Left lung (tissue), 10 donors: ENCODE results near the gene TCERG1. TPM values are rescaled to one million over a fixed set of nuclear protein-coding genes. Genes with fewer than 3 reads are reported as not detected.

Source experiments
- ATAC-seq: fragments of 200-7000 bp; cut with Tn5 transposase; one replicate; pipeline ENCODE4 v1.9.1; 2020; ENCODE audit warnings: moderate library complexity
- DNase-seq, 4 donors: peaks; one replicate each; pipeline ENCODE4 v3.0.0-alpha.2; 2013 to 2020
- H3K27ac ChIP-seq, 2 donors: fragments of 200-600 bp; sonication (generic) in 1 of 2; one replicate each; pipeline versions ENCODE4 v1.5.0 to v1.8.0; 2020 to 2021
- H3K27me3 ChIP-seq, 2 donors: fragments of 200-600 bp; sonication (generic) in 1 of 2; one replicate each; pipeline versions ENCODE4 v1.5.0 to v1.8.0; 2020 to 2021
- H3K36me3 ChIP-seq, 2 donors: fragments of 200-600 bp; sonication (generic) in 1 of 2; one replicate each; pipeline versions ENCODE4 v1.5.0 to v1.8.0; 2020 to 2021
- H3K4me1 ChIP-seq, 2 donors: fragments of 200-600 bp; one replicate each; pipeline ENCODE4 v1.8.0; 2021
- H3K4me3 ChIP-seq, 2 donors: fragments of 200-600 bp; sonication (generic) in 1 of 2; one replicate each; pipeline versions ENCODE4 v1.5.0 to v1.8.0; 2020 to 2021; ENCODE audit warnings: mild to moderate bottlenecking in 1 of 2
- H3K9me3 ChIP-seq, 2 donors: fragments of 200-600 bp; sonication (generic) in 1 of 2; one replicate each; pipeline versions ENCODE4 v1.5.0 to v1.8.0; 2020 to 2021
- intact Hi-C, 2 donors: fragments of 100-400 bp; cut with DNase I; formaldehyde crosslinking; loops; one replicate each; pipeline versions ENCODE4 v1.11.2 to v1.14.2; 2022
- polyA plus RNA-seq, 6 donors: library from polyadenylated mRNA; unstranded; fragments of 120-200 nt; gene quantifications; one replicate each; pipeline ENCODE4 v1.2.1, GENCODE V29; 2013; ENCODE audit not compliant: insufficient read length in 6 of 6
- total RNA-seq, 2 donors: library from RNA; stranded (reverse); fragmentation: NEBNext Ultra II Directional; extraction: Animal tissue kit (Norgen Biotek cat#: 25700); gene quantifications; one replicate each; pipeline ENCODE4 v1.2.1, GENCODE V29; 2021
- TF ChIP-seq, protein P1 (sequence below), 2 donors: fragments of 200-600 bp; sonication (generic) in 1 of 2; IDR thresholded peaks; one replicate each; pipeline versions ENCODE4 v1.5.0 to v1.8.0; 2021; ENCODE audit warnings: antibody characterized with exemption in 2 of 2
- donor health status: DM: no; HTN: yes; CAD: no.
- donor health status: DM: no; HTN: no; CAD: no.

TCERG1 gene
- total and polyA plus RNA-seq, 8 donors: 34.0 to 163 (median 145) TPM

DNA sequence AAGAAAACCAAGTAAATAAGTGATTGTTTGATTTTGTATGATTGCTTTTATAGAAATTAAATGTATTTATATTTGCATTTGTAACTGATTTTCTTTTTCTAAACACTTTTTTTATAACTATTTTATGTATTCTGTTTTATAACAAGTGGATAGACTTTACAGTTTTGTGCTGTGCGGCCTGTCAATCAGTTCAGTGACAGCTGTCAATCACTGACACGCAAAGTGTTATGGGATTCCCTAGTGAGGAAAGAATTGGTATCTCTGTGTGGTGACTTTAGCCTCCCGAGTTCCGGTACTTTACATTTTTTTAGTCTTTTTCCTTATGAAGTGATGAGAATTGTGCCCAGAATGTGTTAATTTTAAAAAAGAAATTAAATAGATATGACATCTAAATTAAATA, 52.5 kb downstream of the TCERG1 start:
- intact Hi-C loops: no loop called here

DNA sequence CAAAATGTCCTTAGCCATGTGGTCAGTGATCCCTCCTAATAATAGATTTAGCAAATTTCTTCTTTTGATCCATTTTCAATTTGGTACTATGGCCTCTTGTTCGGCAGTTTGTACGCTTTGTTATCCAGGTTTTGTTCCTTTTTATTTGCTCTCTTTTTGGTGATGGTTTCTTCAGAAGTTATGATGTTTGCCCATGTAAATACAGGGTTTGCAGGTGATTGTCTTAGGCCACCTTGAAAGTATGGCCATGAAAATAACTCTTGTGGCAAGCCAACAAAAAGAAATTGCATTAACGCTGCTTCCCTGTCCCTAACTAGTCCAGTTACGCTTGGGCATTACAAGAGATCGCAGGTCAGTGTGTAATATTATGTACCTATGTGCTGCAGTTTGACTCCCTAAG, 60.3 kb downstream of the TCERG1 start:
- no peaks in the 10 kb centered on the region for H3K4me1 ChIP-seq
- H3K9me3 ChIP-seq: no peaks in the 10 kb centered on the region
- intact Hi-C loops: no loop called here
- TF ChIP-seq, protein P1, sequence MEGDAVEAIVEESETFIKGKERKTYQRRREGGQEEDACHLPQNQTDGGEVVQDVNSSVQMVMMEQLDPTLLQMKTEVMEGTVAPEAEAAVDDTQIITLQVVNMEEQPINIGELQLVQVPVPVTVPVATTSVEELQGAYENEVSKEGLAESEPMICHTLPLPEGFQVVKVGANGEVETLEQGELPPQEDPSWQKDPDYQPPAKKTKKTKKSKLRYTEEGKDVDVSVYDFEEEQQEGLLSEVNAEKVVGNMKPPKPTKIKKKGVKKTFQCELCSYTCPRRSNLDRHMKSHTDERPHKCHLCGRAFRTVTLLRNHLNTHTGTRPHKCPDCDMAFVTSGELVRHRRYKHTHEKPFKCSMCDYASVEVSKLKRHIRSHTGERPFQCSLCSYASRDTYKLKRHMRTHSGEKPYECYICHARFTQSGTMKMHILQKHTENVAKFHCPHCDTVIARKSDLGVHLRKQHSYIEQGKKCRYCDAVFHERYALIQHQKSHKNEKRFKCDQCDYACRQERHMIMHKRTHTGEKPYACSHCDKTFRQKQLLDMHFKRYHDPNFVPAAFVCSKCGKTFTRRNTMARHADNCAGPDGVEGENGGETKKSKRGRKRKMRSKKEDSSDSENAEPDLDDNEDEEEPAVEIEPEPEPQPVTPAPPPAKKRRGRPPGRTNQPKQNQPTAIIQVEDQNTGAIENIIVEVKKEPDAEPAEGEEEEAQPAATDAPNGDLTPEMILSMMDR (IDR thresholded peaks at IDR 0.05): no peak
- H3K27ac ChIP-seq: no peak overlapping the region
- H3K27me3 ChIP-seq: no peaks in the 10 kb centered on the region
- no peak overlapping the region for H3K4me3 ChIP-seq
- H3K36me3 ChIP-seq: peaks cover 0 to 98% of the 10 kb centered on the region in 2 donors
- ATAC-seq: no peak
- no peak for DNase-seq

More for the DNA sequence above, 52.5 kb downstream of the TCERG1 start:
- Histone ChIP-seq H3K27ac (no peak overlapping the region), H3K4me3 (no peak overlapping the region), H3K27me3 (no peaks in the 10 kb centered on the region), H3K4me1 (no peaks in the 10 kb centered on the region), H3K36me3 (peaks cover 0 to 68% of the 10 kb centered on the region in 2 donors), H3K9me3 (no peaks in the 10 kb centered on the region)
- no peak for ATAC-seq
- no peak for DNase-seq
- TF ChIP-seq, protein P1 (IDR thresholded peaks at IDR 0.05): no peak

DNA sequence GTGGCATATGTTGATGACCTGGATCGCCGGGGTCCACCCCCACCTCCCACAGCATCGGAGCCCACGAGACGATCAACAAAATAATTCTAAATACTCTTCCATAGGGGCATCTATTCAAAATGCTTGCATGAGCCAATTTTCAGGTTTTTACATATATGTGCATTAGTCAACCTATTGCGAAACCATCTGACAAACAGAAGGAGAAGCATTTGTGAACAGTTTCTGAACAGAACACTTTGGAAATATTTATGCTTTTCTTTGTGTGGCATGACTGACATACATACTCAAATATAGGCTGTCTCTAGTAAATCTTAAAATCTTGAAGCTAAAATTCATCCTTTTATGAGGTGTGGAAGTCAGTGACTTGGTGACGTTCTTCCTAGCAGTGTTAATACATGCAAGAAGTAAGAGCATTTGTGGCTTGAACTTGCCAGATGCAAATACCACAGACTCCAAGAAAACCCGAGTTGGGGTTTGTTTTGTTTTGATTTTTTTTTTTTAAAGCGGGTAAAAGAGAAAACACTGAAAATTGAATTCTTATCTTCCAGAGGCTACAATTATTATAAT, 63.5 kb downstream of the TCERG1 start:
- no peaks in the 10 kb centered on the region for H3K9me3 ChIP-seq
- DNase-seq: no peak
- peaks cover 0 to 75% of the 10 kb centered on the region in 2 donors for H3K36me3 ChIP-seq
- TF ChIP-seq, protein P1 (IDR thresholded peaks at IDR 0.05): no peak
- intact Hi-C loops: no loop called here
- ATAC-seq: no peak
- H3K27me3 ChIP-seq: no peaks in the 10 kb centered on the region
- no peak overlapping the region for H3K27ac ChIP-seq
- no peak overlapping the region for H3K4me3 ChIP-seq
- H3K4me1 ChIP-seq: no peaks in the 10 kb centered on the region

DNA sequence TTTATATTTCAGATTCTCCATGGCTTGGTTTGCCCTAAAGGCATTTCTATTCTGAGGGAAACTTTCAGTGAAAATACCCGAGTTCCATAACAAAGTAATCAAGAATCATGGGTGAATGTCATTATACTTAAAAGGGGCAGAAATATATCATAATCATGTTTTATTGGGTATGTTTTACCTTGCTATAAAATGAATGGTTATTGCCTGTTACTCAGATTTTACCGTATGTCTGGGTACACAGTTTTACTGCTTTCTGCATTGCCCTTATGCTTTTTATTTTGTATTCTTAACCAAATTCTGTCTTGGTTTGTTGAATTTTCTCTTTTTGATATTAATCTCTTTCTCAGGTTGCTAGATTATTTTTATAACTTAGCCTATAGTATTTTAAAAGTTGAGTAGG, 66.3 kb downstream of the TCERG1 start:
- Histone ChIP-seq H3K4me1 (no peaks in the 10 kb centered on the region), H3K27ac (no peak overlapping the region), H3K27me3 (no peaks in the 10 kb centered on the region), H3K4me3 (no peak overlapping the region), H3K36me3 (peaks cover 0 to 47% of the 10 kb centered on the region in 2 donors), H3K9me3 (no peaks in the 10 kb centered on the region)
- DNase-seq: no peak
- ATAC-seq: no peak
- TF ChIP-seq, protein P1 (IDR thresholded peaks at IDR 0.05): no peak
- intact Hi-C loops: no loop called here

DNA sequence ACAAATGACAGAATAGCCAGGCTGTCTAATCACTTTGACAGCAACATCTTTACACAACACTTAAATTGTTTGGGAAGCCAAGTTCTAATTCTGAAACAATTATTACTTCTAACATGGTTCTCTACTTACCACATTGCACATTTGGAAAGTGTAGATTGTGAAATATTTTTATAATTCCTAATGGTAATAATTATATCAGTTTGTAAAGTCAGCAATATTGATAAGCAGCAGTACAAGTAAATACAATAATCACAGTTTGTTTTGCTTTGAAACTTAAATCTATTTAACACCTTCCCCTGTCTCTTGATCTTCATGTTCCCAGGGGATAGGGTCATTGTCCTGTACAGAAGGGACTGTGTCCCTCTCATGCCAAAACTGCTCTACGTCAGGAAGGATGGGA, 67.4 kb downstream of the TCERG1 start:
- TF ChIP-seq, protein P1 (IDR thresholded peaks at IDR 0.05): no peak
- Histone ChIP-seq H3K27ac (no peak overlapping the region), H3K36me3 (peaks cover 0 to 36% of the 10 kb centered on the region in 2 donors), H3K4me3 (no peak overlapping the region), H3K9me3 (no peaks in the 10 kb centered on the region), H3K27me3 (no peaks in the 10 kb centered on the region), H3K4me1 (no peaks in the 10 kb centered on the region)
- ATAC-seq (no peak), DNase-seq (no peak)
- intact Hi-C loops: no loop called here
